Uterus (tissue), 4 donors: ENCODE results near the gene ACTMAP. TPM values are rescaled to one million over a fixed set of nuclear protein-coding genes. Genes with fewer than 3 reads are reported as not detected.

Experiments used
- DNase-seq, 2 donors: peaks; one replicate each; pipeline ENCODE4 v3.0.0-alpha.2; 2019 to 2020
- H3K27ac ChIP-seq, 2 donors: fragments of 200-600 bp; sonication (generic); 1 replicate in 1 of 2; 2 replicates in 1 of 2; pipeline ENCODE4 v1.5.1; 2016 to 2018
- H3K27me3 ChIP-seq, 2 donors: fragments of 200-600 bp; sonication (generic); one replicate each; pipeline ENCODE4 v1.5.1; 2018 to 2019; ENCODE audit warnings: control low read depth in 1 of 2
- H3K36me3 ChIP-seq, 2 donors: fragments of 200-600 bp; sonication (generic); one replicate each; pipeline ENCODE4 v1.5.1; 2019; ENCODE audit warnings: control low read depth in 1 of 2
- H3K4me1 ChIP-seq, 2 donors: fragments of 200-600 bp; sonication (generic); one replicate each; pipeline ENCODE4 v1.5.1; 2018 to 2019; ENCODE audit warnings: control low read depth in 1 of 2
- H3K4me3 ChIP-seq, 2 donors: fragments of 200-600 bp; sonication (generic); 1 replicate in 1 of 2; 2 replicates in 1 of 2; pipeline ENCODE4 v1.5.1; 2018 to 2019; ENCODE audit warnings: mild to moderate bottlenecking in 1 of 2
- H3K9me3 ChIP-seq, 2 donors: fragments of 200-600 bp; sonication (generic); one replicate each; pipeline ENCODE4 v1.5.1; 2019; ENCODE audit warnings: control low read depth in 1 of 2
- POLR2A ChIP-seq, 2 donors: fragments of 450-650 bp; IDR thresholded peaks; one replicate each; pipeline ENCODE4 v1.6.1; 2016; ENCODE audit warnings: antibody characterized with exemption in 2 of 2, mild to moderate bottlenecking in 1 of 2, moderate library complexity in 1 of 2
- intact Hi-C: fragments of 100-400 bp; cut with DNase I; formaldehyde crosslinking; loops from one replicate; pipeline ENCODE4 v1.15.1; 2023; ENCODE audit warnings: low total_unique reads
- total RNA-seq, 4 donors: library from RNA; depleted of rRNA in 3 of 4; stranded (reverse); fragments of >200 nt in 3 of 4; gene quantifications; one replicate each; pipeline versions ENCODE4 v1.1.0 to v1.2.4, GENCODE V29; 2014 to 2023
- TF ChIP-seq, protein P1 (sequence below), 4 experiments: fragments of 200-600 bp in 2 of 4; fragments of 450-650 bp in 2 of 4; sonication (generic) in 2 of 4; IDR thresholded peaks; one replicate each; pipeline ENCODE4 v1.5.1; 2016 to 2019; ENCODE audit warnings: antibody characterized with exemption in 4 of 4, mild to moderate bottlenecking in 2 of 4, moderate library complexity in 1 of 4
- donor health status: DM: yes; HTN: yes; CAD: no.

ACTMAP gene
- total RNA-seq, 4 donors from 2014 or later: 0.48 to 6.1 TPM; not detected in 2

DNA sequence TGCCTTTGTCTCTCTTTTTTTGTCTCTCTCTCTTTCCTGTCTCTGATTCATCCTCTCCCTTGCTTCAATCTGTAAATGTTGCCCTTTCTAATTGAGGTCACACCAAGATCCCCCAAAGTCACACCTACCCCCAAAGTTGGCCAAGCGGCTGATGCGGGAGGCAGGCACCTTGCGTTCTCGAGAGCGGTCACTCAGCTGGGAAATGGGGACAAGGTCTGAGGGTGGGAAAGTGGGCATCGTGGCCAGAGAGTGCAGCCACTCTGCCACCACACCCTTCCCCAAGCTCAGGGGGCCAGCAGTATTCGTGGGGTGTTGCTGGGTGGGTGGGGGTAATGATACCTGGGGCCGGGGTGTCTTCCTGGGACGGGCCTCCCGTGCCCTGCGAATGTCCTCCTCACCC lies 36.3 kb downstream of the ACTMAP start:
- DNase-seq: no peak
- Histone ChIP-seq H3K4me3 (no peak overlapping the region), H3K27me3 (no peaks in the 10 kb centered on the region), H3K36me3 (no peaks in the 10 kb centered on the region), H3K4me1 (no peaks in the 10 kb centered on the region), H3K9me3 (no peaks in the 10 kb centered on the region), H3K27ac (peak overlapping the region; percentile 98 to 99)
- TF ChIP-seq, protein P1, sequence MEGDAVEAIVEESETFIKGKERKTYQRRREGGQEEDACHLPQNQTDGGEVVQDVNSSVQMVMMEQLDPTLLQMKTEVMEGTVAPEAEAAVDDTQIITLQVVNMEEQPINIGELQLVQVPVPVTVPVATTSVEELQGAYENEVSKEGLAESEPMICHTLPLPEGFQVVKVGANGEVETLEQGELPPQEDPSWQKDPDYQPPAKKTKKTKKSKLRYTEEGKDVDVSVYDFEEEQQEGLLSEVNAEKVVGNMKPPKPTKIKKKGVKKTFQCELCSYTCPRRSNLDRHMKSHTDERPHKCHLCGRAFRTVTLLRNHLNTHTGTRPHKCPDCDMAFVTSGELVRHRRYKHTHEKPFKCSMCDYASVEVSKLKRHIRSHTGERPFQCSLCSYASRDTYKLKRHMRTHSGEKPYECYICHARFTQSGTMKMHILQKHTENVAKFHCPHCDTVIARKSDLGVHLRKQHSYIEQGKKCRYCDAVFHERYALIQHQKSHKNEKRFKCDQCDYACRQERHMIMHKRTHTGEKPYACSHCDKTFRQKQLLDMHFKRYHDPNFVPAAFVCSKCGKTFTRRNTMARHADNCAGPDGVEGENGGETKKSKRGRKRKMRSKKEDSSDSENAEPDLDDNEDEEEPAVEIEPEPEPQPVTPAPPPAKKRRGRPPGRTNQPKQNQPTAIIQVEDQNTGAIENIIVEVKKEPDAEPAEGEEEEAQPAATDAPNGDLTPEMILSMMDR (IDR thresholded peaks at IDR 0.05): no peak
- no peak for TF ChIP-seq POLR2A (IDR thresholded peaks at IDR 0.05)
- intact Hi-C loops: no loop called here

DNA sequence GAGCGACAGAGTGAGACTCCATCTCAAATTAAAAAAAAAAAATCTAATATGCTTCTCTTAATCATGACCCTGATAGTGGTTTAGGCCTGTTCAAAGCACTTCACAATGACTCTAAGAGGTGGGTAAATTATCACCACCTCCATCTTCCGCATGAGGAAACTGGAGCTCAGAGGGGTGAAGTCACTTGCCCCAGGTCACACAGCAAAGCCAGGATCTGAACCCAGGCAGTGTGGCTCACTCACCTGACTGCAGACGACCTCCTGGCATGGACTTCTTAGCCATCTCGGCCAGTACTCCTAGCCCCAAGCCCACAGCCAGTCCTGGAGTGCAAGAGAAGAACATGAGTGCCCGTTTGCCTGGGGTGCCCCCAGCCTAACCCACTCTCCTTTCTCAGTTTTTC lies 40.5 kb downstream of the ACTMAP start:
- Histone ChIP-seq H3K9me3 (no peaks in the 10 kb centered on the region), H3K4me1 (no peaks in the 10 kb centered on the region), H3K27ac (no peak overlapping the region), H3K36me3 (no peaks in the 10 kb centered on the region), H3K4me3 (no peak overlapping the region), H3K27me3 (no peaks in the 10 kb centered on the region)
- intact Hi-C loops: no loop called here
- DNase-seq: no peak
- TF ChIP-seq POLR2A (IDR thresholded peaks at IDR 0.05): no peak
- TF ChIP-seq, protein P1 (IDR thresholded peaks at IDR 0.05): no peak

DNA sequence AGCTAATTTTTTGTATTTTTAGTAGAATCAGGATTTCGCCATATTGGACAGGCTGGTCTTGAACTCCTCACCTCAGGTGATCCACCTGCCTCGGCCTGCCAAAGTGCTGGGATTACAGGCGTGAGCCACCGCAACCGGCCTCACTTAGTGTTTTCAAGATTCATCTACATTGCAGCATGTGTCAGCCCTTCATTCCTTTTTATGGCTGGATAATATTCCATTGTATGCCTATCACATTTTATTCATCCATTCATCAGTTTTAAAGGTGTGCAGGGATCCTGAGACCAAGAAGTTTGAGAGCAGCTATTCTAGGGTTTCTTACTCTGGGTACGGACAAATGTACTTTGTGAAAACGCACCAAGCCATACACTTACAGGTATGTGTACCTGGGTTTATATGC lies 42.7 kb downstream of the ACTMAP start:
- TF ChIP-seq, protein P1 (IDR thresholded peaks at IDR 0.05): no peak
- no peak for TF ChIP-seq POLR2A (IDR thresholded peaks at IDR 0.05)
- intact Hi-C loops: no loop called here
- Histone ChIP-seq H3K4me3 (no peak overlapping the region), H3K36me3 (no peaks in the 10 kb centered on the region), H3K4me1 (no peaks in the 10 kb centered on the region), H3K27me3 (no peaks in the 10 kb centered on the region), H3K9me3 (no peaks in the 10 kb centered on the region), H3K27ac (no peak overlapping the region)
- no peak for DNase-seq

DNA sequence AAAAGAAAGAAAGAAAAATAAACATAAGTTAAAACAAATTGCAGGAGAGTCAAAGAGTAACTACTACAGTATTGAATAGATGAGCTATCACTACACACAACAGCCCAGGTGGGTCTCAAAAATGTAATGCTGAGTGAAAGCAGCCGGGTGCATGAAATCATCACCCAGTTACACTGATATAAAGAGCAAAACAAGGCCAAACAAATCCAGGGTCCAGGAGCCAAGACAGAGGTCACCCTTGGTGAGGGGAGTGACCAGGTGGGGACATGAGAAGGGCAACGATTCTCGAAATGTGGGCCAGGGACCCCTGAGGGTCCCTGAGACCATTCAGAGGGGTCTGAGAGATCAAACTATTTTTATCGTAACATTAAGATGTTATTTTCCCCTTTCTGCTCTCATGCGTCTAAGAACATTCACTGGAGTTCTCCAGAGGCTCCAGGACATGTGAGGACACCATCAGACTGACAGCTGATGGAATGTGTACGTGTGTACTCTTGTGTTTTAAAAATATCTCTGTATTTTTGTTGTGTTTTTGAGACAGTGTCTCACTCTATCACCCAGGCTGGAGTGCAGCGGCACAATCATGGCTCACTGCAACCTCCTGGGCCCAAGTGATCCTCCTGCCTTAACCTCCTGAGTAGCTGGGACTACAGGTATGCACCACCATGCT lies 44.2 kb downstream of the ACTMAP start:
- Histone ChIP-seq H3K9me3 (no peaks in the 10 kb centered on the region), H3K27me3 (no peaks in the 10 kb centered on the region), H3K4me3 (no peak overlapping the region), H3K4me1 (no peaks in the 10 kb centered on the region), H3K27ac (no peak overlapping the region), H3K36me3 (no peaks in the 10 kb centered on the region)
- TF ChIP-seq POLR2A (IDR thresholded peaks at IDR 0.05): no peak
- TF ChIP-seq, protein P1 (IDR thresholded peaks at IDR 0.05): no peak
- intact Hi-C loops: no loop called here
- DNase-seq: no peak

DNA sequence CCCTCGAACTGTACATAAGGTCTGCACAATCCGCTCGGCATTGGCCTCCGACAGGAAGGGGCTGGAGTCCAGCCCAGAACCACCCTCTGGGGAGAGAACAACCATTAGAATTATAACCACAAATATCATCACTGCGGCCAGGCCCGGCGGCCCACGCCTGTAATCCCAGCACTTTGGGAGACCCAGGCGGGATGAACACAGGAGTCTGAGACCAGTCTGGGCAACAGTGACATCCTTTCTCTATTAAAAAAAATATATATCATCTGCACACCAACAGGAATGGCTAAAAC lies 45.0 kb downstream of the ACTMAP start:
- H3K27me3 ChIP-seq: no peaks in the 10 kb centered on the region
- peak in 1 of 2 donors; percentile 46 for DNase-seq
- no peak overlapping the region for H3K27ac ChIP-seq
- H3K9me3 ChIP-seq: no peaks in the 10 kb centered on the region
- no peaks in the 10 kb centered on the region for H3K4me1 ChIP-seq
- no peak for TF ChIP-seq POLR2A (IDR thresholded peaks at IDR 0.05)
- TF ChIP-seq, protein P1 (IDR thresholded peaks at IDR 0.05): no peak
- H3K4me3 ChIP-seq: no peak overlapping the region
- intact Hi-C loops: no loop called here
- H3K36me3 ChIP-seq: no peaks in the 10 kb centered on the region
